AG04450 (cell line): ENCODE results near the gene FBN2. TPM values are rescaled to one million over a fixed set of nuclear protein-coding genes. Genes with fewer than 3 reads are reported as not detected.

ENCODE experiments used
- CTCF ChIA-PET: fragments of 300-600, 350-600 bp; formaldehyde crosslinking; extraction: SDS; loops from one replicate; lab custom pipeline; 2022; ENCODE audit warnings: antibody characterized with exemption, inconsistent platforms; lab: Charles Lee
- POLR2A ChIA-PET: fragments of 350-600 bp; formaldehyde crosslinking; extraction: SDS; loops from one replicate; lab custom pipeline; 2021; ENCODE audit warnings: antibody characterized with exemption, inconsistent platforms; lab: Yijun Ruan, JAX
- DNase-seq: peaks from one replicate; pipeline ENCODE4 v3.0.0-alpha.2; 2011; ENCODE audit warnings: low read depth, low spot score
- H3K27ac ChIP-seq: one replicate; pipeline ENCODE4 v1.5.1; 2012; ENCODE audit warnings: low read depth, low read length, control low read depth
- H3K27me3 ChIP-seq: one replicate; pipeline ENCODE4 v1.6.0; 2012; ENCODE audit warnings: low read length; ENCODE audit not compliant: control insufficient read depth, insufficient read depth
- H3K4me3 ChIP-seq: 2 replicates; pipeline ENCODE4 v1.5.1; 2011; ENCODE audit warnings: mild to moderate bottlenecking, low read depth, low read length, control low read depth
- H3K9me3 ChIP-seq: 2 replicates; pipeline ENCODE4 v1.5.1; 2012; ENCODE audit warnings: low read length; ENCODE audit not compliant: control insufficient read depth, insufficient read depth
- polyA plus RNA-seq: library from polyadenylated mRNA; depleted of rRNA; stranded (reverse); fragments of >200 nt; gene quantifications from 2 replicates; pipeline ENCODE4 v1.2.3, GENCODE V29; 2011
- TF ChIP-seq, protein P1 (sequence below): IDR thresholded peaks from 2 replicates; pipeline ENCODE4 v1.5.1; 2011; ENCODE audit warnings: low read depth, low read length, control low read depth, inconsistent platforms

FBN2 gene
- polyA plus RNA-seq, 1 experiment: 46.5 TPM

DNA sequence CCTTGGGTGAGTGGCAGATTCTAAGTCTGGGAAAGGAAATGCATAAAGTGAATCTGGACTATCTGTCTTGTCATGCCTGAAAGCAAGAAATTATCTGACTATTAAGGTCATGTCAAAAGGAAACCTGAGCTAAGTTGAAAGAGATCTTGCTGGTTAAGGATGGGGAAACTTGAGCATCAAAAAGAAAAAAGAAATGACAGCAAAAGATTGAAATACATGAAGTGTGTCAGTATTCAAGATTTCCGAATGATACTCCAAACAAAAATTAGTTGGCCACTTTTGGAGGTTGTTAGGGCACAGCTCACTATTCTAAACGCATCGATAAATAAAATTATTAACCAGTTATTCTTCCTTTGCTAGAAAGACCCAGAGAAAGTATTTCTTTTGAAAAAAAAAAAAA lies 3.3 kb upstream of the FBN2 start:
- POLR2A ChIA-PET: no interaction called here
- CTCF ChIA-PET: no interaction called here
- Histone ChIP-seq H3K9me3 (no peaks in the 10 kb centered on the region; the same call in 1 of the 2 replicates), H3K4me3 (no peak overlapping the region), H3K27me3 (peaks cover 15% of the 10 kb centered on the region), H3K27ac (no peak overlapping the region)
- no peak for DNase-seq
- TF ChIP-seq, protein P1, sequence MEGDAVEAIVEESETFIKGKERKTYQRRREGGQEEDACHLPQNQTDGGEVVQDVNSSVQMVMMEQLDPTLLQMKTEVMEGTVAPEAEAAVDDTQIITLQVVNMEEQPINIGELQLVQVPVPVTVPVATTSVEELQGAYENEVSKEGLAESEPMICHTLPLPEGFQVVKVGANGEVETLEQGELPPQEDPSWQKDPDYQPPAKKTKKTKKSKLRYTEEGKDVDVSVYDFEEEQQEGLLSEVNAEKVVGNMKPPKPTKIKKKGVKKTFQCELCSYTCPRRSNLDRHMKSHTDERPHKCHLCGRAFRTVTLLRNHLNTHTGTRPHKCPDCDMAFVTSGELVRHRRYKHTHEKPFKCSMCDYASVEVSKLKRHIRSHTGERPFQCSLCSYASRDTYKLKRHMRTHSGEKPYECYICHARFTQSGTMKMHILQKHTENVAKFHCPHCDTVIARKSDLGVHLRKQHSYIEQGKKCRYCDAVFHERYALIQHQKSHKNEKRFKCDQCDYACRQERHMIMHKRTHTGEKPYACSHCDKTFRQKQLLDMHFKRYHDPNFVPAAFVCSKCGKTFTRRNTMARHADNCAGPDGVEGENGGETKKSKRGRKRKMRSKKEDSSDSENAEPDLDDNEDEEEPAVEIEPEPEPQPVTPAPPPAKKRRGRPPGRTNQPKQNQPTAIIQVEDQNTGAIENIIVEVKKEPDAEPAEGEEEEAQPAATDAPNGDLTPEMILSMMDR: no peak

DNA sequence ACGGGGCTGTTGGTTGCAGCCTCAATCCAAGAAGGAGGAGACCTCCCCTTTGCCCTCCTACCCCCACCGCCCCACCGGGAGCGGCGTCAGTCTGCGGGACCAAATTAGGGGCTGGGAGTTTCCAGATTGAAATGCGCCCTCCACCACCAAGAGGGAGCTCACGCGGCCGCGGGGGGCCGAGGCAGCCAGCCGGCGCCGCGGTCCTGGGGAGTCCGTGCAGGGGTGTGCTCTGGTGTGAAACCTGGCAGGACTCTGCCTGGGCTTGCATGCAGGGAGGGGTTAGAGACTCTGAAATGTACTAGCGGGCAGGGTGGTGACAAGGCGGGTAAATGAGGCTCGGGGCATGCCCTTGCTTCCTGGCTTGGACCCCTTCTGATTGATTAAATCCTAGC lies 989 bp upstream of the FBN2 start:
- peak overlapping the region; percentile 42 for H3K27ac ChIP-seq
- POLR2A ChIA-PET: interaction anchor here (2.0 to 2.6 kb wide), 2 partner anchors 12 to 106 kb away, joined by 8 to 9 read pairs; no protein-coding TSS in a partner anchor
- TF ChIP-seq, protein P1: no peak
- H3K4me3 ChIP-seq: peak overlapping the region; percentile 70
- H3K27me3 ChIP-seq: peaks cover 15% of the 10 kb centered on the region
- no peaks in the 10 kb centered on the region; the same call in 1 of the 2 replicates for H3K9me3 ChIP-seq
- CTCF ChIA-PET: interaction anchor here (1.4 kb wide), 1 partner anchor 135 kb away, joined by 5 read pairs; no protein-coding TSS in a partner anchor
- no peak for DNase-seq

DNA sequence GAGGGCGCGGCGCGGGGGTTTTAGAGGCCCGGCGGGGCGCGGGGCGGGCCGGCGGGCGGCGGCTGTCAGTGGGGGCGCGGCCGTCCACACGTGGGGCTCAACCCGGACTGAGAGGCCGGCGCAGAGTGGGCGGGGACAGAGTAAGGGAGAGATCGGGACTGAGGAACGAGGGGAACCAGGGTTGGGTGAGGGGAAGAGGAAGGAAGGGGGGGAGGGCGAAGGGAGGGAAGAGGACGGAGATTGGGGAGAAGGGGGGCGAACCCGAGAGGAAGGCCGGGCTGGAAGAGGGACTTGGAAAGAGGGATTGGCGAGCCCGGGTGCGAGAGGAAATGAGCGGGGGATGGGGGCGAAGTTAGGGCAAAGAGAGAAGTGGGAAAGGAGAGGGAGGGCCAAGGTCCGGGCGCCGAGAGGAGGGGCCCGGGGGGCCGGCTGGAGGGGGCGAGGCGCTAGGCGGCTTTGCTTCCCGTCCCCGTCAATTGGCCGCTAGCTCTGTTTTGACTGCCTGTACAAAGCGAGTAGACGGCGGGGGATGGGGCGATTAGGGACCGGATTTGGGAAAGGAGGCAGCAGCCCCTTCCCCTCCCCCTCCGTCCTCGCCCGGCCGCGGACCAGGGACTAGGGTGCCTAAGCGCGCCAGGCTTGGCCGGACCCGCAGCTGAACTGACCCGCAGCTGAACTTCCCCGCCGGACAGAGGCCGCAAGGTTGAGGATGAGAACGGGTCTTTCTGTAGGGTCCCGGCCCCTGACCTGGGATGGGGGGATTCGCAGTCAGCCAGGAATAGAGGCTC lies 399 bp upstream of the FBN2 start:
- Histone ChIP-seq H3K9me3 (no peaks in the 10 kb centered on the region; the same call in 1 of the 2 replicates), H3K27ac (peak overlapping the region; percentile 42), H3K27me3 (peaks cover 15% of the 10 kb centered on the region), H3K4me3 (peak overlapping the region; percentile 70)
- DNase-seq: peak; percentile 55
- TF ChIP-seq, protein P1: no peak
- CTCF ChIA-PET: interaction anchor here (1.4 kb wide), 1 partner anchor 135 kb away, joined by 5 read pairs; no protein-coding TSS in a partner anchor
- POLR2A ChIA-PET: interaction anchor here (1.2 to 2.6 kb wide), 3 partner anchors 13 to 107 kb away, joined by 3 to 9 read pairs (median 8); no protein-coding TSS in a partner anchor

DNA sequence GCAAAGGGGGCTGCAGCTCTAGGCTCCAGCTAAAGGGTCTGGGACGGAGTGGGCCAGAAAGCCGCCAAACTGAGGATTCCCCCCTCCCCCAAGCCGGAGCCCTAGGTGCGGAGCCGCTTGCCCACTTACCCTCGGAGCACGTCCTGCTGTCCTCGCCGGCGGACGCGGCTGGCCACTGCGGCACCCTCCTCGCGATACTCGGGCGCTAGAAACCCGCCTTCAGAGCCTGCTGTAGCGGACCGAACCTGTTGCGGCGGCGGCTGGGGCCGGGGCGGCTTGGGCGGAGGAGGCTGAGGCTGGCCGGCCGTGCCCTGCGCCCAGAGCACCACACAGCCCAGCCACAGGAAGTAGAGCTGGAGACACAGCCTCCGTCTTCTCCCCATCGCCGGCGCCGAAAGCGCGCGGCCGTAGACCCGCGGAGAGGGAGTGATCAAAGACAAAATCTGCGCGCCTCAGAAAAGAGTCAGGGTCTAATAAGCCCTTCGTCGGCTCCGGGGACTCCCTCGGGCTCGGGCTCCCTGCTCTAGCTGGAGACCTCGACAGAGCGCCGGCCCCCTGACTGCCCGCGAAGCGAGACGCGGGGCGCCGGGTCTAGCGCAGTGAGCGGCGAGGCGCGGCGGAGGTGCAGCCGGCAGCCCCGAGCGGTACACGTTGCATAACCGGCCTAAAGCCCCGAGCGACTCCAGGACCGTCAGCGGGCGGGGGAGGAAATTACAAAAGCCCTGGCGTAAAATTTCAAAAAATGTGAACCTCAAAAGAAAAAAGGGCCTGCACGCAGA lies 635 bp downstream of the FBN2 start:
- Histone ChIP-seq H3K27me3 (peaks cover 15% of the 10 kb centered on the region), H3K4me3 (peak overlapping the region; percentile 70), H3K27ac (peak overlapping the region; percentile 24), H3K9me3 (no peaks in the 10 kb centered on the region; the same call in 1 of the 2 replicates)
- CTCF ChIA-PET: interaction anchor here (1.4 to 1.5 kb wide), 3 partner anchors 136 to 307 kb away, joined by 4 to 14 read pairs (median 5); no protein-coding TSS in a partner anchor
- DNase-seq: no peak
- POLR2A ChIA-PET: interaction anchor here (1.2 to 2.6 kb wide), 4 partner anchors 14 to 108 kb away, joined by 3 to 9 read pairs (median 6); no protein-coding TSS in a partner anchor
- TF ChIP-seq, protein P1: no peak
